K562 treated with DMSO at 1 percent for 24 hours (cell line): Measurements from ENCODE around the gene NHLRC4. TPM values are rescaled to one million over a fixed set of nuclear protein-coding genes. Genes with fewer than 3 reads are reported as not detected.

ENCODE experiments used
- total RNA-seq: library from RNA; unstranded; fragments of 300-600 nt; gene quantifications from 2 replicates; pipeline ENCODE4 v1.2.3, GENCODE V29; 2022; ENCODE audit warnings: low read depth; ENCODE audit not compliant: insufficient read depth

Gene NHLRC4
- 12.5 and 14.0 TPM in 2 replicates for total RNA-seq

GRCh38 chr16:566475-567372 is at the start of gene NHLRC4:
Gene NHLRC4 (plus strand): TSS chr16:567005. CDS start chr16:568048, 1,043 bp downstream.

GRCh38 chr16:527015-527903 is 39.5 kb upstream of the NHLRC4 start, which contains the start of gene CAPN15:
Gene CAPN15 (plus strand): TSS chr16:527712. CDS start chr16:546839, 19,127 bp downstream.

GRCh38 chr16:560204-560700 is 6.6 kb upstream of the NHLRC4 start, which contains the start of gene PRR35:
Gene PRR35 (plus strand): TSS chr16:560394. CDS start chr16:563295, 2,901 bp downstream.

GRCh38 chr16:569445-570254 is 2.8 kb downstream of the NHLRC4 start, which contains the start of gene PIGQ:
Gene PIGQ (plus strand): TSS chr16:569968. CDS start chr16:574075, 4,107 bp downstream.

GRCh38 chr16:589658-590187 is 22.9 kb downstream of the NHLRC4 start, which contains the start of gene RAB40C:
Gene RAB40C (plus strand): TSS chr16:590066. CDS start chr16:590292, 226 bp downstream.

Other genes with a start within 250 kb of the NHLRC4 start
- 43.7 and 44.5 TPM in 2 replicates for gene AXIN1, start 214.3 kb upstream of the NHLRC4 start, total RNA-seq
- gene MRPL28, start 196.5 kb upstream of the NHLRC4 start, total RNA-seq = 122 and 140 TPM in 2 replicates
- 124 and 139 TPM in 2 replicates for gene PGAP6, start 185.0 kb upstream of the NHLRC4 start, total RNA-seq
- 154 and 165 TPM in 2 replicates for gene NME4, start 169.8 kb upstream of the NHLRC4 start, total RNA-seq
- 56.3 and 58.3 TPM in 2 replicates for gene DECR2, start 165.1 kb upstream of the NHLRC4 start, total RNA-seq
- 25.0 and 30.8 TPM in 2 replicates for gene RAB11FIP3, start 141.4 kb upstream of the NHLRC4 start, total RNA-seq
- gene CAPN15, start 39.3 kb upstream of the NHLRC4 start, total RNA-seq = 64.7 and 73.6 TPM in 2 replicates
- 0.23 TPM in 1 of 2 replicates, not detected in the other for gene PRR35, start 6.6 kb upstream of the NHLRC4 start, total RNA-seq
- 55.4 and 66.8 TPM in 2 replicates for gene PIGQ, start 3.0 kb downstream of the NHLRC4 start, total RNA-seq
- gene RAB40C, start 23.1 kb downstream of the NHLRC4 start, total RNA-seq = 42.1 and 47.9 TPM in 2 replicates
- 13.4 and 16.8 TPM in 2 replicates for gene WFIKKN1, start 64.0 kb downstream of the NHLRC4 start, total RNA-seq
- 134 and 166 TPM in 2 replicates for gene METTL26, start 69.3 kb downstream of the NHLRC4 start, total RNA-seq
- gene MCRIP2, start 74.8 kb downstream of the NHLRC4 start, total RNA-seq = 93.9 and 111 TPM in 2 replicates
- 2.6 and 4.1 TPM in 2 replicates for gene WDR90, start 82.4 kb downstream of the NHLRC4 start, total RNA-seq
- 154 and 166 TPM in 2 replicates for gene RHOT2, start 101.1 kb downstream of the NHLRC4 start, total RNA-seq
- gene RHBDL1, start 108.7 kb downstream of the NHLRC4 start, total RNA-seq = 1.2 and 3.0 TPM in 2 replicates
- gene STUB1, start 113.4 kb downstream of the NHLRC4 start, total RNA-seq = 165 and 192 TPM in 2 replicates
- 102 and 106 TPM in 2 replicates for gene JMJD8, start 117.3 kb downstream of the NHLRC4 start, total RNA-seq
- gene WDR24, start 123.4 kb downstream of the NHLRC4 start, total RNA-seq = 33.8 and 37.4 TPM in 2 replicates
- 4.8 and 5.8 TPM in 2 replicates for gene FBXL16, start 138.8 kb downstream of the NHLRC4 start, total RNA-seq
- 47.3 and 52.0 TPM in 2 replicates for gene METRN, start 148.1 kb downstream of the NHLRC4 start, total RNA-seq
- gene ANTKMT, start 154.1 kb downstream of the NHLRC4 start, total RNA-seq = 76.2 and 84.9 TPM in 2 replicates
- 1.3 and 1.8 TPM in 2 replicates for gene CCDC78, start 159.4 kb downstream of the NHLRC4 start, total RNA-seq
- 22.0 and 22.6 TPM in 2 replicates for gene HAGHL, start 160.1 kb downstream of the NHLRC4 start, total RNA-seq
- gene CIAO3, start 174.0 kb downstream of the NHLRC4 start, total RNA-seq = 40.1 and 45.9 TPM in 2 replicates
- not detected in 2 replicates for gene MSLN, start 193.7 kb downstream of the NHLRC4 start, total RNA-seq
- 64.3 and 67.5 TPM in 2 replicates for gene RPUSD1, start 221.4 kb downstream of the NHLRC4 start, total RNA-seq
- 46.3 and 54.9 TPM in 2 replicates for gene CHTF18, start 221.6 kb downstream of the NHLRC4 start, total RNA-seq
- not detected in 2 replicates for gene GNG13, start 233.7 kb downstream of the NHLRC4 start, total RNA-seq